H9 (cell line): ENCODE measurements around the gene FCGBP. TPM values are rescaled to one million over a fixed set of nuclear protein-coding genes. Genes with fewer than 3 reads are reported as not detected.

Source experiments
- DNase-seq: peaks from one replicate; pipeline ENCODE4 v3.0.0-alpha.2; 2017
- H2AFZ ChIP-seq: one replicate; pipeline ENCODE4 v1.6.1; 2013; ENCODE audit warnings: mild to moderate bottlenecking, low read length, control low read depth, moderate library complexity
- H2AK5ac ChIP-seq: 2 replicates; pipeline ENCODE4 v1.6.1; 2013; ENCODE audit warnings: low read length, control low read depth, mixed read lengths; ENCODE audit not compliant: insufficient read length
- H2BK120ac ChIP-seq: one replicate; pipeline ENCODE4 v1.6.1; 2013; ENCODE audit warnings: low read depth, mild to moderate bottlenecking, low read length, control low read depth, inconsistent platforms; ENCODE audit not compliant: poor library complexity, severe bottlenecking
- H2BK12ac ChIP-seq: 2 replicates; pipeline ENCODE4 v1.6.1; 2013; ENCODE audit warnings: low read length, control low read depth, mixed read lengths, low read depth; ENCODE audit not compliant: insufficient read length
- H2BK15ac ChIP-seq: 2 replicates; pipeline ENCODE4 v1.6.1; 2013; ENCODE audit warnings: low read depth, low read length, control low read depth
- H2BK20ac ChIP-seq: one replicate; pipeline ENCODE4 v1.6.1; 2013; ENCODE audit warnings: low read depth, mild to moderate bottlenecking, low read length, control low read depth, inconsistent platforms; ENCODE audit not compliant: poor library complexity, severe bottlenecking
- H2BK5ac ChIP-seq: 2 replicates; pipeline ENCODE4 v1.6.1; 2013; ENCODE audit warnings: low read length, control low read depth, mixed read lengths; ENCODE audit not compliant: insufficient read length
- H3K14ac ChIP-seq: 2 replicates; pipeline ENCODE4 v1.6.1; 2013; ENCODE audit warnings: low read length, control low read depth; ENCODE audit not compliant: insufficient read depth
- H3K18ac ChIP-seq: 2 replicates; pipeline ENCODE4 v1.6.1; 2013; ENCODE audit warnings: low read depth, mild to moderate bottlenecking, mixed read lengths, low read length, control low read depth; ENCODE audit not compliant: insufficient read length
- H3K23ac ChIP-seq: 2 replicates; pipeline ENCODE4 v1.6.1; 2013; ENCODE audit warnings: low read length, control low read depth, mixed read lengths, low read depth; ENCODE audit not compliant: insufficient read length
- H3K23me2 ChIP-seq: 2 replicates; pipeline ENCODE4 v1.6.1; 2013; ENCODE audit warnings: low read depth, mild to moderate bottlenecking, mixed read lengths, low read length, control low read depth; ENCODE audit not compliant: insufficient read length, poor library complexity, severe bottlenecking
- H3K27ac ChIP-seq: 2 replicates; pipeline ENCODE4 v1.5.1; 2013; ENCODE audit warnings: low read length, control low read depth, mixed read lengths, low read depth; ENCODE audit not compliant: insufficient read length
- H3K27me3 ChIP-seq: 2 replicates; pipeline ENCODE4 v1.6.1; 2013; ENCODE audit warnings: low read length, control low read depth, inconsistent platforms; ENCODE audit not compliant: insufficient read depth
- H3K4ac ChIP-seq: 2 replicates; pipeline ENCODE4 v1.6.1; 2013; ENCODE audit warnings: low read depth, mild to moderate bottlenecking, control low read depth, inconsistent platforms, low read length, moderate library complexity
- H3K4me1 ChIP-seq: 2 replicates; pipeline ENCODE4 v1.6.1; 2013; ENCODE audit warnings: low read length, control low read depth, inconsistent platforms; ENCODE audit not compliant: insufficient read depth
- H3K4me2 ChIP-seq: 2 replicates; pipeline ENCODE4 v1.6.1; 2013; ENCODE audit warnings: low read length, control low read depth, mixed read lengths; ENCODE audit not compliant: insufficient read length, insufficient read depth
- H3K56ac ChIP-seq: 2 replicates; pipeline ENCODE4 v1.6.1; 2013; ENCODE audit warnings: low read depth, mild to moderate bottlenecking, mixed read lengths, low read length, control low read depth; ENCODE audit not compliant: insufficient read length
- H3K79me1 ChIP-seq: 2 replicates; pipeline ENCODE4 v1.6.1; 2013; ENCODE audit warnings: low read depth, mild to moderate bottlenecking, moderate library complexity, low read length, control low read depth, inconsistent platforms; ENCODE audit not compliant: insufficient read depth, poor library complexity, severe bottlenecking
- H3K79me2 ChIP-seq: 2 replicates; pipeline ENCODE4 v1.6.1; 2013; ENCODE audit warnings: low read length, control low read depth, inconsistent platforms; ENCODE audit not compliant: insufficient read depth
- H3K9ac ChIP-seq: 2 replicates; pipeline ENCODE4 v1.6.1; 2013; ENCODE audit warnings: low read length, control low read depth, mixed read lengths; ENCODE audit not compliant: insufficient read length; ENCODE audit errors: extremely low read depth
- H3K9me3 ChIP-seq: one replicate; pipeline ENCODE4 v1.6.1; 2013; ENCODE audit warnings: low read depth, low read length, inconsistent platforms; ENCODE audit not compliant: control insufficient read depth
- H3T11ph ChIP-seq: one replicate; pipeline ENCODE4 v1.6.1; 2013; ENCODE audit warnings: mild to moderate bottlenecking, low read length, control low read depth, inconsistent platforms
- H4K20me1 ChIP-seq: one replicate; pipeline ENCODE4 v1.6.1; 2013; ENCODE audit not compliant: control insufficient read depth, insufficient read length, insufficient read depth
- H4K5ac ChIP-seq: 2 replicates; pipeline ENCODE4 v1.6.1; 2013; ENCODE audit warnings: low read depth, mild to moderate bottlenecking, mixed read lengths, low read length, control low read depth; ENCODE audit not compliant: insufficient read length
- H4K8ac ChIP-seq: replicated peaks from 2 replicates; pipeline ENCODE4 v1.6.1; 2013; ENCODE audit warnings: low read length, control low read depth, mixed read lengths, low read depth; ENCODE audit not compliant: insufficient read length
- H4K91ac ChIP-seq: 2 replicates; pipeline ENCODE4 v1.6.1; 2013; ENCODE audit warnings: low read depth, mild to moderate bottlenecking, moderate library complexity, mixed read lengths, low read length, control low read depth; ENCODE audit not compliant: insufficient read length
- H3K27ac Mint-ChIP-seq, 3 experiments: 2 replicates in 2 of 3; 3 replicates in 1 of 3; pipeline ENCODE4 v1.8.0; 2020 to 2021; ENCODE audit warnings: mixed read lengths in 3 of 3, mild to moderate bottlenecking in 1 of 3, moderate library complexity in 1 of 3
- H3K27me3 Mint-ChIP-seq: 2 replicates; pipeline ENCODE4 v1.8.0; 2021; ENCODE audit warnings: low read depth, mild to moderate bottlenecking, moderate library complexity, mixed read lengths
- H3K36me3 Mint-ChIP-seq, 3 experiments: 2 replicates in 2 of 3; 3 replicates in 1 of 3; pipeline ENCODE4 v1.8.0; 2020 to 2021; ENCODE audit warnings: low read depth in 3 of 3, mixed read lengths in 3 of 3; ENCODE audit not compliant: insufficient read depth in 1 of 3
- H3K4me1 Mint-ChIP-seq, 2 experiments: 2 replicates each; pipeline ENCODE4 v1.8.0; 2020; ENCODE audit warnings: mixed read lengths in 2 of 2
- H3K4me3 Mint-ChIP-seq, 2 experiments: 2 replicates in 1 of 2; 3 replicates in 1 of 2; pipeline ENCODE4 v1.8.0; 2020 to 2021; ENCODE audit warnings: mild to moderate bottlenecking in 2 of 2, mixed read lengths in 2 of 2, moderate library complexity in 1 of 2
- H3K9me3 Mint-ChIP-seq, 2 experiments: 2 replicates in 1 of 2; 3 replicates in 1 of 2; pipeline ENCODE4 v1.8.0; 2020; ENCODE audit warnings: mild to moderate bottlenecking in 2 of 2, mixed read lengths in 2 of 2, moderate library complexity in 1 of 2
- CTCF ChIP-seq: fragments of 200-600 bp; sonication (generic); conservative IDR thresholded peaks from 3 replicates; pipeline ENCODE4 v1.8.0; 2021; ENCODE audit warnings: antibody characterized with exemption, mild to moderate bottlenecking
- WGBS: extraction: QIAGEN DNeasy Blood & Tissue Kit; methylation state at CpG from one replicate; pipeline ENCODE4 v1.1.7; 2013; ENCODE audit warnings: missing lambda C conversion rate, low lambda C conversion rate, mixed read lengths; ENCODE audit not compliant: insufficient read length; ENCODE audit errors: extremely low coverage; 5-methylcytosine and 5-hydroxymethylcytosine counted together
- total RNA-seq: library from RNA; stranded (reverse); gene quantifications from 2 replicates; pipeline ENCODE4 v1.2.1, GENCODE V29; 2021

Gene FCGBP
- total RNA-seq, 1 experiment from 2014 or later, result 0.13 TPM

- no CpG with 5 or more reads among the region's 6 CpGs for WGBS
- H3K36me3 Mint-ChIP-seq, result no peaks in the 10 kb centered on the region
- H3K27ac Mint-ChIP-seq, result no peak overlapping the region
- Histone ChIP-seq H2AK5ac (no peak overlapping the region), H2BK15ac (no peak overlapping the region), H4K8ac (no peak overlapping the region), H3K4me2 (no peak overlapping the region), H3K56ac (no peak overlapping the region), H3K79me1 (no peaks in the 10 kb centered on the region), H3K27me3 (no peaks in the 10 kb centered on the region), H3T11ph (no peak overlapping the region), H3K14ac (no peak overlapping the region), H2BK5ac (no peak overlapping the region), H2BK120ac (no peak overlapping the region), H3K18ac (no peak overlapping the region), H4K5ac (no peak overlapping the region), H3K9me3 (no peaks in the 10 kb centered on the region), H2BK20ac (no peak overlapping the region), H2BK12ac (no peak overlapping the region), H3K27ac (no peak overlapping the region), H3K9ac (no peak overlapping the region), H4K91ac (no peak overlapping the region), H3K4ac (no peak overlapping the region), H3K4me1 (no peaks in the 10 kb centered on the region), H3K79me2 (no peaks in the 10 kb centered on the region), H2AFZ (no peak overlapping the region), H3K23me2 (no peaks in the 10 kb centered on the region), H4K20me1 (no peaks in the 10 kb centered on the region), H3K23ac (no peak overlapping the region)
- TF ChIP-seq CTCF, result no peak
- H3K4me1 Mint-ChIP-seq, result peaks cover 8 to 10% of the 10 kb centered on the region in 2 experiments; a peak in 3 of 4 replicates
- peaks cover 0 to 2% of the 10 kb centered on the region in 2 experiments; a peak in 1 of 5 replicates for H3K9me3 Mint-ChIP-seq
- H3K4me3 Mint-ChIP-seq, result no peak overlapping the region
- H3K27me3 Mint-ChIP-seq, result no peaks in the 10 kb centered on the region
- no peak for DNase-seq
These were observed 6.7 kb upstream of the FCGBP start for GRCh38 chr19:39941151-39941550.
